ENCODE results near the gene ROR2.

DNA sequence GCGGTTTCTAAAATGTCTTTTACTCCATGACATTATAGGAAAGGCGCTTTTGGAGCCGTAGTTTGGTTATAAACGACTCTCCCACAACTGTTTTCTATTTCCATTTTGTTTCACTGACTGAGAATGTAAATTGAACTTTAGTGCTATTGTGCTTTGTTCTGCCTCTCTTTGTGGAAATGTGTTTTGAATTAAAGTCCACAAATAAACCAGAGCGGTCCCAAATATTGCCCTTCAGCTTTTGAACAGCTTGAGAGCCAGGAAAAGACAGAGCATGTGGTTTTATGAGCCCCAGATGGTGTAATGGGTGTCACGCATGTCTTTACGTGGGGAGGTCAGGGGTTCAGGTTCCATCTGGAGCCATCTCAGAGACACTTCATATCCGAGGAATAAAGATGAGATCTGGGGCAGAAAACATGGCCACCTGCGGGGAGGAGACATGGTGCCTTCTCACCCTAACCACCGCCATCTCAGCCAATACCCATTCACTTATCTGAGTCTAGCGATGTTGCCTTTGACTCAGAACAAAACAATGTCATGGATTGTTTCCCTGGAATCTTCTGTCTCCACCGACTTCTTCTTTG is 42.5 kb upstream of the ROR2 start:
- no peak for TF ChIP-seq POLR2A (IDR thresholded peaks at IDR 0.05; ENCODE audit: low read length)
- TF ChIP-seq GATA1 (IDR thresholded peaks at IDR 0.05; ENCODE audit: low read depth, low read length): no peak
